Stimulated activated CD8-positive, alpha-beta memory T cell treated with anti-CD3 and anti-CD28 coated beads, Interleukin-2, amount 100 ng/mL, for 1 hour (primary cell): ENCODE measurements around the gene TBC1D5.
"Not testable (repeated sequence)": the region's sequence is repeated elsewhere in the genome, so short reads cannot be mapped to it uniquely, and the experiment has no call there.

Experiments
- DNase-seq, 2 donors: peaks; one replicate each; pipeline ENCODE4 v3.0.0-alpha.2; 2020; ENCODE audit warnings: low read depth in 2 of 2

TBC1D5 gene

GRCh38 chr3:17707813-17708543 lies 34.5 kb downstream of the TBC1D5 start:
- DNase-seq, result no peak

GRCh38 chr3:17705991-17706390 lies 36.4 kb downstream of the TBC1D5 start:
- not testable (repeated sequence) for DNase-seq

GRCh38 chr3:17699815-17700214 lies 42.6 kb downstream of the TBC1D5 start:
- not testable (repeated sequence) for DNase-seq

GRCh38 chr3:17695665-17696064 lies 46.8 kb downstream of the TBC1D5 start:
- DNase-seq, result not testable (repeated sequence)

GRCh38 chr3:17693670-17693999 lies 48.8 kb downstream of the TBC1D5 start:
- DNase-seq, result not testable (repeated sequence)

- not testable (repeated sequence) for DNase-seq
These were observed 49.4 kb downstream of the TBC1D5 start for GRCh38 chr3:17692846-17693669.

GRCh38 chr3:17687566-17687965 lies 54.9 kb downstream of the TBC1D5 start:
- DNase-seq, result no peak

- DNase-seq, result no peak
These were observed 55.8 kb downstream of the TBC1D5 start for GRCh38 chr3:17686613-17687012.

- DNase-seq, result no peak
These were observed 58.8 kb downstream of the TBC1D5 start for GRCh38 chr3:17683542-17684207.

- no peak for DNase-seq
These were observed 61.9 kb downstream of the TBC1D5 start for GRCh38 chr3:17680530-17680929.

- no peak for DNase-seq
These were observed 64.2 kb downstream of the TBC1D5 start for GRCh38 chr3:17678116-17678741.

- DNase-seq, result no peak
These were observed 68.2 kb downstream of the TBC1D5 start for GRCh38 chr3:17674082-17674686.

- DNase-seq, result no peak
These were observed 69.9 kb downstream of the TBC1D5 start for GRCh38 chr3:17672506-17672905.

GRCh38 chr3:17670749-17671148 lies 71.7 kb downstream of the TBC1D5 start:
- DNase-seq, result no peak

- no peak for DNase-seq
These were observed 77.5 kb downstream of the TBC1D5 start for GRCh38 chr3:17664923-17665322.

- no peak for DNase-seq
These were observed 86.2 kb downstream of the TBC1D5 start for GRCh38 chr3:17656264-17656663.

GRCh38 chr3:17655743-17656142 lies 86.7 kb downstream of the TBC1D5 start:
- no peak for DNase-seq

GRCh38 chr3:17649748-17650147 lies 92.7 kb downstream of the TBC1D5 start:
- not testable (repeated sequence) for DNase-seq

GRCh38 chr3:17648630-17649355 lies 93.6 kb downstream of the TBC1D5 start:
- DNase-seq, result not testable (repeated sequence)

GRCh38 chr3:17645074-17645698 lies 97.2 kb downstream of the TBC1D5 start:
- no peak for DNase-seq

- DNase-seq, result no peak
These were observed 98.7 kb downstream of the TBC1D5 start for GRCh38 chr3:17643691-17644090.
